Tibial nerve (tissue), 4 donors: Measurements from ENCODE around the gene TRPC1. TPM values are rescaled to one million over a fixed set of nuclear protein-coding genes. Genes with fewer than 3 reads are reported as not detected.

ENCODE experiments used
- DNase-seq, 2 donors: peaks; one replicate each; pipeline ENCODE4 v3.0.0-alpha.2; 2019; ENCODE audit warnings: low spot score in 2 of 2
- H3K27ac ChIP-seq, 4 donors: fragments of 200-600 bp; sonication (generic) in 3 of 4; one replicate each; pipeline ENCODE4 v1.5.1; 2017 to 2019; ENCODE audit warnings: mild to moderate bottlenecking in 1 of 4
- H3K27me3 ChIP-seq, 2 donors: fragments of 200-600 bp; sonication (generic) in 1 of 2; one replicate each; pipeline versions ENCODE4 v1.5.1 to v1.6.0; 2017 to 2019
- H3K36me3 ChIP-seq, 3 donors: fragments of 200-600 bp; sonication (generic); one replicate each; pipeline ENCODE4 v1.5.1; 2018 to 2019
- H3K4me1 ChIP-seq, 4 donors: fragments of 200-600 bp; sonication (generic) in 3 of 4; one replicate each; pipeline ENCODE4 v1.5.1; 2017 to 2019
- H3K4me3 ChIP-seq, 4 donors: fragments of 200-600 bp; sonication (generic) in 3 of 4; one replicate each; pipeline ENCODE4 v1.5.1; 2017 to 2019; ENCODE audit warnings: mild to moderate bottlenecking in 1 of 4, moderate library complexity in 1 of 4
- H3K9me3 ChIP-seq, 4 donors: fragments of 200-600 bp; sonication (generic) in 3 of 4; one replicate each; pipeline ENCODE4 v1.5.1; 2017 to 2019
- CTCF ChIP-seq, 5 experiments: fragments of 200-600 bp in 3 of 5; fragments of 450-650 bp in 2 of 5; sonication (generic) in 3 of 5; IDR thresholded peaks; one replicate each; pipeline ENCODE4 v1.5.1; 2016 to 2019; ENCODE audit warnings: antibody characterized with exemption in 5 of 5, mild to moderate bottlenecking in 3 of 5, moderate library complexity in 2 of 5
- EP300 ChIP-seq, 2 donors: sonication (generic); formaldehyde crosslinking; IDR thresholded peaks; one replicate each; pipeline ENCODE4 v1.6.1; 2017; ENCODE audit warnings: antibody characterized with exemption in 2 of 2, mild to moderate bottlenecking in 1 of 2
- POLR2A ChIP-seq, 2 donors: fragments of 450-650 bp; IDR thresholded peaks; one replicate each; pipeline ENCODE4 v1.6.1; 2017; ENCODE audit warnings: antibody characterized with exemption in 2 of 2, mild to moderate bottlenecking in 2 of 2, moderate library complexity in 2 of 2
- WGBS, 2 donors: methylation state at CpG; one replicate each; pipeline ENCODE4 v1.1.5; 2018; 5-methylcytosine and 5-hydroxymethylcytosine counted together
- total RNA-seq, 4 donors: library from RNA; depleted of rRNA; stranded (reverse); fragments of >200 nt; gene quantifications; one replicate each; pipeline ENCODE4 v1.1.0, GENCODE V29; 2016

TRPC1 gene
- total RNA-seq, 4 donors from 2014 or later: 23.4 to 47.7 (median 31.1) TPM

- Histone ChIP-seq H3K4me3 (no peak overlapping the region), H3K27ac (no peak overlapping the region), H3K36me3 (no peaks in the 10 kb centered on the region), H3K9me3 (no peaks in the 10 kb centered on the region), H3K4me1 (peaks cover 0 to 4% (median 0%) of the 10 kb centered on the region in 4 donors), H3K27me3 (no peaks in the 10 kb centered on the region)
- WGBS, 2 donors: 21 to 45% methylated on average over 2 of the region's 2 CpGs
- TF ChIP-seq EP300 (IDR thresholded peaks at IDR 0.05) (no peak), POLR2A (IDR thresholded peaks at IDR 0.05) (no peak), CTCF (IDR thresholded peaks at IDR 0.05) (no peak)
- no peak for DNase-seq
Measured at GRCh38 chr3:142846779-142847577, 123.1 kb downstream of the TRPC1 start.

GRCh38 chr3:142849148-142849547 is 125.3 kb downstream of the TRPC1 start:
- Histone ChIP-seq H3K27ac (no peak overlapping the region), H3K27me3 (no peaks in the 10 kb centered on the region), H3K4me3 (no peak overlapping the region), H3K9me3 (no peaks in the 10 kb centered on the region), H3K4me1 (peaks cover 0 to 11% (median 0%) of the 10 kb centered on the region in 4 donors), H3K36me3 (no peaks in the 10 kb centered on the region)
- DNase-seq: no peak
- 94 to 95% methylated on average over 3 of the region's 3 CpGs for WGBS, 2 donors
- TF ChIP-seq CTCF (IDR thresholded peaks at IDR 0.05) (no peak), POLR2A (IDR thresholded peaks at IDR 0.05) (no peak), EP300 (IDR thresholded peaks at IDR 0.05) (no peak)

GRCh38 chr3:142850395-142851023 is 126.7 kb downstream of the TRPC1 start:
- 12 to 20% methylated on average over 2 of the region's 2 CpGs for WGBS, 2 donors
- no peak for DNase-seq
- Histone ChIP-seq H3K4me3 (no peak overlapping the region), H3K9me3 (no peaks in the 10 kb centered on the region), H3K27me3 (no peaks in the 10 kb centered on the region), H3K4me1 (peaks cover 0 to 11% (median 0%) of the 10 kb centered on the region in 4 donors), H3K27ac (no peak overlapping the region), H3K36me3 (no peaks in the 10 kb centered on the region)
- TF ChIP-seq EP300 (IDR thresholded peaks at IDR 0.05): no peak
- TF ChIP-seq POLR2A (IDR thresholded peaks at IDR 0.05): no peak
- no peak for TF ChIP-seq CTCF (IDR thresholded peaks at IDR 0.05)

- Histone ChIP-seq H3K27ac (no peak overlapping the region), H3K4me1 (peaks cover 0 to 11% (median 0%) of the 10 kb centered on the region in 4 donors), H3K27me3 (no peaks in the 10 kb centered on the region), H3K36me3 (no peaks in the 10 kb centered on the region), H3K4me3 (no peak overlapping the region), H3K9me3 (no peaks in the 10 kb centered on the region)
- 75 to 91% methylated on average over 4 of the region's 4 CpGs for WGBS, 2 donors
- DNase-seq: no peak
- TF ChIP-seq EP300 (IDR thresholded peaks at IDR 0.05) (no peak), POLR2A (IDR thresholded peaks at IDR 0.05) (no peak), CTCF (IDR thresholded peaks at IDR 0.05) (no peak)
Measured at GRCh38 chr3:142852009-142852408, 128.2 kb downstream of the TRPC1 start.
